ENCODE data around the gene SYVN1.

DNA sequence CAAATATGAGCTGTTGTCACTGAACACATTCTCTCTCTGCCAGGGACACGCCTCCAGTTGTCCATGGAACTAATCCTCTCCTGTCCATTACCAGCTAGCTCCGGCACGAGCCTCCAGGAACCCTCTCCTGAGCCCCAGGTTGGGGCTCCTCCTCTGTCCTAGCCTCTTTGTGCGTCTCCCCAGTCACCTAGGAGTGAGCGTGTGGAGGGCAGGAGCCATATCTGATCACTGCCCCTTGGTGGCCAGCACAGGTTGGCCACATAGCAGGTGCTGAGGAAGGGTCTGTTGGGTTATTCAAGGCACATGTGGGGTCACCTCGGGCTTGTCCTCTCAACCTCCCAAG, 2.5 kb downstream of the SYVN1 start:
- TF ChIP-seq CTCF (conservative IDR thresholded peaks at IDR 0.05) (no peak), EZH2 (IDR thresholded peaks at IDR 0.05; ENCODE audit: low read depth) (no peak)
